Common myeloid progenitor, CD34-positive (primary cell): Measurements from ENCODE around the gene GGPS1.
"Not testable (repeated sequence)": the region's sequence is repeated elsewhere in the genome, so short reads cannot be mapped to it uniquely, and the experiment has no call there.

ENCODE experiments used
- CTCF ChIA-PET: fragments of 350-600 bp; sonication (Branson Sonifier 250); formaldehyde crosslinking; loops from one replicate; lab custom pipeline; 2021; ENCODE audit warnings: antibody characterized with exemption; lab: Charles Lee
- POLR2A ChIA-PET: fragments of 350-600 bp; sonication (Branson Sonifier 250); formaldehyde crosslinking; loops from one replicate; lab custom pipeline; 2021; ENCODE audit warnings: antibody characterized with exemption; lab: Charles Lee
- DNase-seq, 3 donors: peaks; one replicate each; pipeline versions ENCODE4 v3.0.0 to v3.0.0-alpha.2; 2013
- H3K27ac ChIP-seq, 2 experiments: 1 replicate in 1 of 2; 2 replicates in 1 of 2; pipeline ENCODE4 v1.7.0; 2013; ENCODE audit warnings: inconsistent platforms in 2 of 2, low read length in 2 of 2, mild to moderate bottlenecking in 2 of 2, low read depth in 1 of 2, moderate library complexity in 1 of 2; ENCODE audit not compliant: severe bottlenecking in 2 of 2, insufficient read depth in 1 of 2, poor library complexity in 1 of 2
- H3K27me3 ChIP-seq, 5 experiments: replicated peaks in 2 of 5; 1 replicate in 3 of 5; 2 replicates in 2 of 5; pipeline versions ENCODE4 v1.6.1 to v1.7.0; 2013; ENCODE audit warnings: low read length in 4 of 5, mild to moderate bottlenecking in 2 of 5, moderate library complexity in 2 of 5, inconsistent platforms in 1 of 5; ENCODE audit not compliant: insufficient read depth in 5 of 5, control insufficient read depth in 4 of 5
- H3K36me3 ChIP-seq, 4 experiments: 1 replicate in 2 of 4; 2 replicates in 2 of 4; pipeline versions ENCODE4 v1.6.1 to v1.7.0; 2013; ENCODE audit warnings: low read length in 3 of 4, control low read depth in 1 of 4, mild to moderate bottlenecking in 1 of 4; ENCODE audit not compliant: control insufficient read depth in 4 of 4, insufficient read depth in 4 of 4
- H3K4me1 ChIP-seq, 4 experiments: 1 replicate in 3 of 4; 2 replicates in 1 of 4; pipeline versions ENCODE4 v1.6.1 to v1.7.1; 2013; ENCODE audit warnings: low read length in 3 of 4, mild to moderate bottlenecking in 3 of 4, control low read depth in 1 of 4, inconsistent platforms in 1 of 4, moderate library complexity in 1 of 4; ENCODE audit not compliant: control insufficient read depth in 4 of 4, insufficient read depth in 4 of 4; ENCODE audit errors: control extremely low read depth in 1 of 4
- H3K4me3 ChIP-seq, 7 experiments: 1 replicate in 4 of 7; 2 replicates in 3 of 7; pipeline versions ENCODE4 v1.5.1 to v1.7.0; 2013; ENCODE audit warnings: mild to moderate bottlenecking in 7 of 7, low read length in 6 of 7, moderate library complexity in 6 of 7, inconsistent platforms in 2 of 7, low read depth in 2 of 7, control low read depth in 1 of 7; ENCODE audit not compliant: insufficient read depth in 4 of 7, control insufficient read depth in 1 of 7; ENCODE audit errors: extremely low read depth in 1 of 7
- H3K9me3 ChIP-seq, 5 experiments: 1 replicate in 4 of 5; 2 replicates in 1 of 5; pipeline versions ENCODE4 v1.6.1 to v1.7.1; 2013; ENCODE audit warnings: low read length in 4 of 5, mild to moderate bottlenecking in 2 of 5, inconsistent platforms in 1 of 5, low read depth in 1 of 5, moderate library complexity in 1 of 5; ENCODE audit not compliant: control insufficient read depth in 4 of 5, insufficient read depth in 2 of 5; ENCODE audit errors: control extremely low read depth in 1 of 5
- WGBS: methylation state at CpG from one replicate; pipeline ENCODE4 v1.1.5; 2013; ENCODE audit not compliant: insufficient coverage; 5-methylcytosine and 5-hydroxymethylcytosine counted together

Gene GGPS1

DNA sequence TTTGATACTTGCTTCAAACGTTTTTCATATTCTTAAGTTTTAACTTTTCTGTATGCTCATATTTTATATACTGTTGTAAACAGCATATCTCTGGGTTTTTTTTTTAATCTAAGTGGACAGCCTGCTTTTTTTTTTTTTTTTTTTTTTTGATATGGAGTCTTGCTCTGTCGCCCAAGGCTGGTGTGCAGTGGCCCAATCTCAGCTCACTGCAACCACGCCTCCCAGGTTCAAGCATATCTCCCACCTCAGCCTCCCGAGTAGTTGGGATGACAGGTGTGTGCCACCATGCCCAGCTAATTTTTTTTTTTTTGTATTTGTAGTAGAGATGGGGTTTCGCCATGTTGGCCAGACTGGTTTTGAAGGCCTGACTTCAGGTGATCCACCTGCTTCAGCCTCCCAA is 40.1 kb downstream of the GGPS1 start:
- POLR2A ChIA-PET, result no interaction called here
- no peaks in the 10 kb centered on the region for H3K27me3 ChIP-seq
- no peak overlapping the region for H3K27ac ChIP-seq
- CTCF ChIA-PET, result interaction anchor here (1.1 to 1.7 kb wide), 3 partner anchors 40 to 48 kb away, joined by 3 to 4 read pairs (median 3); partner anchors contain the start of gene GGPS1
- no peaks in the 10 kb centered on the region for H3K9me3 ChIP-seq
- peak overlapping the region in 4 of 7 experiments; percentile 78 to 99 (median 98) for H3K4me3 ChIP-seq
- no peak for DNase-seq
- peaks cover 0 to 6% (median 0%) of the 10 kb centered on the region in 4 experiments for H3K36me3 ChIP-seq
- WGBS, result 100% methylated on average over 2 of the region's 5 CpGs
- peaks cover 4 to 11% (median 8%) of the 10 kb centered on the region in 4 experiments for H3K4me1 ChIP-seq

DNA sequence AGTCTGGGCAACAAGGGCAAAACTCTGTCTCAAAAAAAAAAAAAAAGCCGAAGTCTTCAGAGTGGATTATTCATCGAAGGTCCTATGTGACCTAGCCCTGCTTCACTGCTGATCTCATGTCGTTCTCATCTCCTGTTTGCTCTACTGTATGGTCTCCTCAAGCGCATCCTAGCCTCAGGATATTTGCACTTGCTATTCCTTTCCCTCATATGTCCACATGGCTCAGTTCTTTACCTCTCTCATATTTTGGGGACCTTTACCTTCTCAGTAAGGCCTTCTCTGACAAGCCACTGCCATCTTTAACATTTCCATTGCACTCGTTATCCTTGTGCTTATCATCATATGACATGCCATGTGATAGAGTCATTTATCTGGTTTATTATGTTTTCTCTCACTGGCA is 41.4 kb downstream of the GGPS1 start:
- WGBS, result 100% methylated on average over 4 of the region's 5 CpGs
- H3K27me3 ChIP-seq, result no peaks in the 10 kb centered on the region
- H3K4me1 ChIP-seq, result peaks cover 4 to 11% (median 8%) of the 10 kb centered on the region in 4 experiments
- ChIA-PET CTCF (no interaction called here), POLR2A (no interaction called here)
- no peak for DNase-seq
- H3K36me3 ChIP-seq, result peaks cover 0 to 8% (median under 1%) of the 10 kb centered on the region in 4 experiments
- H3K4me3 ChIP-seq, result no peak overlapping the region
- H3K27ac ChIP-seq, result no peak overlapping the region
- no peaks in the 10 kb centered on the region for H3K9me3 ChIP-seq

DNA sequence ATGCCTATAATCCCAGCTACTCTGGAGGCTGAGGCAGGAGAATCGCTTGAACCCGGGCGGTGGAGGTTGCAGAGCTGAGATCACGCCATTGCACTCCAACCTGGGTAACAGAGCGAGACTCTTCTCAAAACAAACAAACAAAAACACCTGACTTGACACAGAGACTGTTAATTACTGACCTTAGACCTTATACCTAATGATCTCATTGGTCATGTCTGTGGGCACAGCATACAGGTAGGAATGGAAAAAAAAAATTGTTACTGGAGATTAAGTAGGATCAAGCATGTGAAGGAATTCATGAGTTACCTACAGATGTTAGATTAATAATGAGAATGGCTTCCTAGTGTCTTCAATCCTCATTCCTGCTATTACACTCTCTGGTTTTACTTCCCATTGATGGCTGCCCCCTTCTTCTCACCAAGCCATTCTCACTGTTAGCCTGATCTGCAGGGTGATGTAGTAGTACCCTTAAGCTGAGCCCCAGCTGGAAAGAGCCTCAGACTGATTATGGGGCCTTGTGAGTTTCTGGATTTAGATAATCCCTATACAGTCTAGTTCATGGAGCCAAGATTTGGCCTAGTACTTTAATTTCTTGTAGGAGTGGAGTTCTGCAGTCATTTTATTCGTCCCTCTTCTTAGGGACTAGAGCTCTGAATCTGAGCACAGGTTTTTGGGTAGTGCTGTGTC is 47.7 kb downstream of the GGPS1 start:
- 100% methylated on average over 3 of the region's 6 CpGs for WGBS
- no peak for DNase-seq
- Histone ChIP-seq H3K4me1 (no peaks in the 10 kb centered on the region), H3K27ac (no peak overlapping the region), H3K4me3 (no peak overlapping the region), H3K36me3 (peaks cover 5 to 22% (median 9%) of the 10 kb centered on the region in 4 experiments), H3K9me3 (no peaks in the 10 kb centered on the region), H3K27me3 (no peaks in the 10 kb centered on the region)
- ChIA-PET CTCF (interaction anchor here (1.1 to 1.5 kb wide), 3 partner anchors 9 to 180 kb away, joined by 3 to 4 read pairs (median 3); partner anchors contain the start of gene TBCE), POLR2A (interaction anchor here (0.6 kb wide), 1 partner anchor 59 kb away, joined by 3 read pairs; no protein-coding TSS in a partner anchor)

DNA sequence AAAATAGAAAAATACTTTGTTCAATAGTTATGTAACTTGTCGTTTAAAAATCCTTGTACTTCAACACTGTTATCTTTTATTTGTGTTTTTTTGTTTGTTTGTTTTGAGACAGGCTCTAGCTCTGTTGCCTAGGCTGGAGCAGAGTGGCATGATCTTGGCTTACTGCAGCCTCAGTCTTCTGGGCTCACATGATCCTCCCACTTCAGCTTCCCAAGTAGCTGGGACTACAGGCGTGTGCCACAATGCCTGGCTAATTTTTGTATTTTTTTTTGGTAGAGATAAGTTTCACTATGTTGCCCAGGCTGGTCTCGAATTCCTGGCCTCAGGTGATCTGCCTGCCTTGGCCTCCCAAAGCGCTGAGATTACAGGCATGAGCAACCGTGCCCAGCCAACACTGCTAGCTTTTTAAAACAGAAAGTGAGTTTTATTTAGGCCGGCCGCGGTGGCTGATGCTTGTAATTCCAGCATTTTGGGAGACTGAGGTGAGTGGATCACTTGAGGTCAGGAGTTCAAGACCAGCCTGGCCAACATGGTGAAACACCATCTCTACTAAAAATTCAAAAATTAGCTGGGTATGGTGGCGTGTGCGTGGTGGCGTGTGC is 49.9 kb downstream of the GGPS1 start:
- CTCF ChIA-PET, result interaction anchor here (1.0 to 1.1 kb wide), 2 partner anchors 11 to 13 kb away, joined by 3 read pairs; partner anchors contain the start of gene TBCE
- POLR2A ChIA-PET, H3K4me3 ChIP-seq: not testable (repeated sequence)

DNA sequence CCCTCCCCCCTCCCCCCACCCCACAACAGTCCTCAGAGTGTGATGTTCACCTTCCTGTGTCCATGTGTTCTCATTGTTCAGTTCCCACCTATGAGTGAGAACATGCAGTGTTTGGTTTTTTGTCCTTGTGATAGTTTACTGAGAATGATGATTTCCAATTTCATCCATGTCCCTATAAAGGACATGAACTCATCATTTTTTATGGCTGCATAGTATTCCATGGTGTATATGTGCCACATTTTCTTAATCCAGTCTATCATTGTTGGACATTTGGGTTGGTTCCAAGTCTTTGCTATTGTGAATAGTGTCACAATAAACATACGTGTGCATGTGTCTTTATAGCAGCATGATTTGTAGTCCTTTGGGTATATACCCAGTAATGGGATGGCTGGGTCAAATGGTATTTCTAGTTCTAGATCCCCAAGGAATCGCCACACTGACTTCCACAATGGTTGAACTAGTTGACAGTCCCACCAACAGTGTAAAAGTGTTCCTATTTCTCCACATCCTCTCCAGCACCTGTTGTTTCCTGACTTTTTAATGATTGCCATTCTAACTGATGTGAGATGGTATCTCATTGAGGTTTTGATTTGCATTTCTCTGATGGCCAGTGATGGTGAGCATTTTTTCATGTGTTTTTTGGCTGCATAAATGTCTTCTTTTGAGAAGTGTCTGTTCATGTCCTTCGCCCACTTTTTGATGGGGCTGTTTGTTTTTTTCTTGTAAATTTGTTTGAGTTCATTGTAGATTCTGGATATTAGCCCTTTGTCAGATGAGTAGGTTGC is 53.8 kb downstream of the GGPS1 start:
- peaks cover 0 to 13% (median 8%) of the 10 kb centered on the region in 4 experiments for H3K36me3 ChIP-seq
- CTCF ChIA-PET, H3K27me3 ChIP-seq, H3K4me3 ChIP-seq, H3K9me3 ChIP-seq, H3K4me1 ChIP-seq, DNase-seq, H3K27ac ChIP-seq, POLR2A ChIA-PET: not testable (repeated sequence)
- WGBS, result no CpG with 5 or more reads among the region's 3 CpGs

More for the DNA sequence above, 49.9 kb downstream of the GGPS1 start:
- not testable (repeated sequence) for H3K27ac ChIP-seq, H3K27me3 ChIP-seq, DNase-seq, H3K4me1 ChIP-seq, H3K9me3 ChIP-seq
- peaks cover 5 to 19% (median 12%) of the 10 kb centered on the region in 4 experiments for H3K36me3 ChIP-seq
- WGBS, result 97% methylated on average over 7 of the region's 11 CpGs

GRCh38 chr1:235385633-235386032 is 57.3 kb downstream of the GGPS1 start:
- DNase-seq, H3K27me3 ChIP-seq, H3K27ac ChIP-seq, CTCF ChIA-PET, H3K9me3 ChIP-seq, H3K4me1 ChIP-seq, POLR2A ChIA-PET, H3K4me3 ChIP-seq: not testable (repeated sequence)
- peaks cover 2 to 23% (median 6%) of the 10 kb centered on the region in 4 experiments for H3K36me3 ChIP-seq
- WGBS, result no CpG with 5 or more reads among the region's 1 CpG
